HCT116 (cell line): Measurements from ENCODE around the gene FOXP1. TPM values are rescaled to one million over a fixed set of nuclear protein-coding genes. Genes with fewer than 3 reads are reported as not detected.

Source experiments
- ATAC-seq: fragments of 200-7000 bp; cut with Tn5 transposase; 2 replicates; pipeline ENCODE4 v1.9.1; 2020; ENCODE audit warnings: mild to moderate bottlenecking, moderate library complexity
- BruUV-seq: library from RNA; stranded (reverse); fragments of 400-500 nt; replicated peaks from 2 replicates; lab custom pipeline; 2021; lab: Mats Ljungman, UMichigan
- CTCF ChIA-PET: fragments of 300-600 bp; sonication (Branson Sonifier 250); formaldehyde crosslinking; loops from one replicate; lab custom pipeline; 2021; ENCODE audit warnings: antibody characterized with exemption; lab: Charles Lee
- POLR2A ChIA-PET: fragments of 300-600, 350-600 bp; sonication (Branson Sonifier 250); formaldehyde crosslinking; loops from one replicate; lab custom pipeline; 2021; ENCODE audit warnings: antibody characterized with exemption; lab: Charles Lee
- RAD21 ChIA-PET, 2 experiments: fragments of 300-600 bp; sonication (Branson Sonifier 250); formaldehyde crosslinking; loops; one replicate each; lab custom pipeline; 2023; ENCODE audit warnings: low total read pairs in 2 of 2; ENCODE audit not compliant: uncharacterized antibody in 2 of 2, unreplicated experiment in 2 of 2, low non-redundant PET in 1 of 2; lab: Charles Lee
- DNase-seq: peaks from one replicate; pipeline ENCODE4 v3.0.0-alpha.2; 2010; ENCODE audit warnings: low read depth, low spot score
- H2AFZ ChIP-seq: fragments of 200-600 bp; shearing (Covaris generic), sonication (generic); 2 replicates; pipeline ENCODE4 v1.6.1; 2017; ENCODE audit warnings: low read depth, mixed run types, mixed read lengths, antibody characterized with exemption, low read length; ENCODE audit not compliant: poor library complexity, severe bottlenecking
- H3K27ac ChIP-seq: 2 replicates; pipeline ENCODE4 v1.5.1; 2012; ENCODE audit warnings: low read depth, low read length
- H3K27me3 ChIP-seq: fragments of 200-600 bp; sonication (generic); 2 replicates; pipeline ENCODE4 v1.6.1; 2016; ENCODE audit warnings: mixed run types, low read length, mixed read lengths; ENCODE audit not compliant: insufficient read depth
- H3K36me3 ChIP-seq, 2 experiments: fragments of 200-500 bp in 1 of 2; fragments of 200-600 bp in 1 of 2; sonication (Bioruptor generic) in 1 of 2; sonication (generic) in 1 of 2; 2 replicates each; pipeline versions ENCODE4 v1.5.1 to v1.6.1; 2014 to 2016; ENCODE audit warnings: low read length in 2 of 2, inconsistent platforms in 1 of 2, mixed read lengths in 1 of 2, mixed run types in 1 of 2; ENCODE audit not compliant: insufficient read depth in 2 of 2, control insufficient read depth in 1 of 2
- H3K4me1 ChIP-seq, 2 experiments: fragments of 200-600 bp in 1 of 2; sonication (generic) in 1 of 2; 2 replicates each; pipeline versions ENCODE4 v1.5.1 to v1.6.1; 2012 to 2017; ENCODE audit warnings: low read length in 2 of 2, inconsistent platforms in 1 of 2, mild to moderate bottlenecking in 1 of 2, mixed read lengths in 1 of 2, mixed run types in 1 of 2, moderate library complexity in 1 of 2; ENCODE audit not compliant: insufficient read depth in 2 of 2, control insufficient read depth in 1 of 2
- H3K4me2 ChIP-seq: fragments of 200-600 bp; sonication (generic); 2 replicates; pipeline ENCODE4 v1.6.1; 2017; ENCODE audit warnings: mixed run types, low read length, mixed read lengths
- H3K4me3 ChIP-seq, 2 experiments: fragments of 200-600 bp in 1 of 2; sonication (generic) in 1 of 2; replicated peaks in 1 of 2; 2 replicates each; pipeline ENCODE4 v1.5.1; 2011 to 2016; ENCODE audit warnings: low read length in 2 of 2, control low read depth in 1 of 2, low read depth in 1 of 2, mild to moderate bottlenecking in 1 of 2, mixed read lengths in 1 of 2, mixed run types in 1 of 2
- H3K79me2 ChIP-seq: fragments of 200-600 bp; sonication (generic); 2 replicates; pipeline ENCODE4 v1.6.1; 2017; ENCODE audit warnings: mild to moderate bottlenecking, mixed run types, low read length, moderate library complexity, mixed read lengths; ENCODE audit not compliant: insufficient read depth
- H3K9ac ChIP-seq: fragments of 200-600 bp; sonication (generic); 2 replicates; pipeline ENCODE4 v1.6.1; 2016; ENCODE audit warnings: low read length, mixed read lengths
- H3K9me2 ChIP-seq: fragments of 200-600 bp; sonication (generic), shearing (Covaris generic); 2 replicates; pipeline ENCODE4 v1.6.1; 2017; ENCODE audit warnings: mixed run types, mild to moderate bottlenecking, moderate library complexity; ENCODE audit not compliant: insufficient read depth
- H3K9me3 ChIP-seq, 2 experiments: fragments of 200-500 bp in 1 of 2; fragments of 200-600 bp in 1 of 2; sonication (Bioruptor generic) in 1 of 2; sonication (generic) in 1 of 2; 2 replicates each; pipeline ENCODE4 v1.6.1; 2014 to 2017; ENCODE audit warnings: low read length in 2 of 2, mixed read lengths in 2 of 2, inconsistent platforms in 1 of 2, low read depth in 1 of 2, mild to moderate bottlenecking in 1 of 2, mixed run types in 1 of 2, moderate library complexity in 1 of 2; ENCODE audit not compliant: control insufficient read depth in 1 of 2, insufficient read depth in 1 of 2
- H4K20me1 ChIP-seq: fragments of 200-600 bp; sonication (generic), shearing (Covaris generic); 2 replicates; pipeline ENCODE4 v1.6.1; 2017; ENCODE audit warnings: mixed run types, mild to moderate bottlenecking, moderate library complexity; ENCODE audit not compliant: insufficient read depth
- CTCF ChIP-seq, 3 experiments: fragments of 200-600 bp in 1 of 3; sonication (generic) in 1 of 3; IDR thresholded peaks in 2 of 3; conservative IDR thresholded peaks in 1 of 3; 2 replicates each; pipeline ENCODE4 v1.5.1; 2012 to 2017; ENCODE audit warnings: low read depth in 2 of 3, low read length in 2 of 3, antibody characterized with exemption in 1 of 3, borderline replicate concordance in 1 of 3, control low read depth in 1 of 3, mild to moderate bottlenecking in 1 of 3, mixed read lengths in 1 of 3, mixed run types in 1 of 3, moderate library complexity in 1 of 3; ENCODE audit not compliant: insufficient read depth in 1 of 3
- ELF1 ChIP-seq: IDR thresholded peaks from 2 replicates; pipeline ENCODE4 v1.6.1; 2012; ENCODE audit warnings: low read depth, borderline replicate concordance
- EZH2phosphoT487 ChIP-seq: fragments of 200-600 bp; IDR thresholded peaks from 2 replicates; pipeline ENCODE4 v1.6.1; 2018; ENCODE audit warnings: antibody characterized with exemption, borderline replicate concordance
- FOSL1 ChIP-seq: IDR thresholded peaks from 2 replicates; pipeline ENCODE4 v1.6.1; 2012; ENCODE audit warnings: low read depth
- POLR2A ChIP-seq: IDR thresholded peaks from 2 replicates; pipeline ENCODE4 v1.7.0; 2011; ENCODE audit warnings: borderline replicate concordance; ENCODE audit not compliant: insufficient read depth, insufficient read length; ENCODE audit errors: extremely low read depth
- POLR2AphosphoS5 ChIP-seq: IDR thresholded peaks from 2 replicates; pipeline ENCODE4 v1.6.1; 2011; ENCODE audit warnings: mild to moderate bottlenecking, low read depth, low read length, moderate library complexity
- ZFX ChIP-seq: fragments of 450-650 bp; IDR thresholded peaks from 2 replicates; pipeline ENCODE4 v1.6.1; 2017
- ZNF274 ChIP-seq: fragments of 200-500 bp; sonication (Bioruptor generic); IDR thresholded peaks from 2 replicates; pipeline ENCODE4 v1.6.1; 2014; ENCODE audit warnings: mild to moderate bottlenecking, low read depth, low read length, inconsistent platforms
- intact Hi-C: fragments of 100-400 bp; cut with micrococcal nuclease; formaldehyde crosslinking; loops from 2 replicates; pipeline ENCODE4 v1.10.0; 2022
- total RNA-seq: library from RNA; stranded (reverse); gene quantifications from one replicate; pipeline ENCODE4 v1.2.1, GENCODE V29; 2021; ENCODE audit not compliant: unreplicated experiment

FOXP1 gene
- total RNA-seq, 1 experiment from 2014 or later: 11.4 TPM

- TF ChIP-seq ZNF274 (no peak), ZFX (no peak), ELF1 (no peak), CTCF (IDR thresholded peaks at IDR 0.05 in 2 of 3, conservative IDR thresholded peaks at IDR 0.05 in 1 of 3; ENCODE audit: borderline replicate concordance in 1 of 3, insufficient read depth in 1 of 3, low read depth in 2 of 3, low read length in 2 of 3) (no peak), FOSL1 (no peak), EZH2phosphoT487 (no peak)
- TF ChIP-seq, all 23 proteins: peak for 0
Observed at GRCh38 chr3:71494212-71494611, 89.3 kb downstream of the FOXP1 start (continued).

- Histone ChIP-seq H4K20me1 (no peaks in the 10 kb centered on the region), H3K9ac (no peak overlapping the region), H3K79me2 (no peaks in the 10 kb centered on the region), H3K9me2 (no peaks in the 10 kb centered on the region), H3K4me1 (peaks cover 0 to 7% of the 10 kb centered on the region in 2 experiments; a peak in 1 of 4 replicates), H3K36me3 (no peaks in the 10 kb centered on the region), H3K4me2 (no peak overlapping the region), H3K4me3 (no peak overlapping the region), H2AFZ (no peak overlapping the region), H3K9me3 (no peaks in the 10 kb centered on the region), H3K27me3 (no peaks in the 10 kb centered on the region), H3K27ac (no peak overlapping the region)
- no peak for TF ChIP-seq POLR2AphosphoS5
- no peak for TF ChIP-seq POLR2A
- no peak for TF ChIP-seq ELF1
- CTCF ChIA-PET: no interaction called here
- ATAC-seq (no peak), DNase-seq (no peak)
- RAD21 ChIA-PET: no interaction called here
- POLR2A ChIA-PET: no interaction called here
- no TSS peak for BruUV-seq
- intact Hi-C loops: no loop called here
Observed at GRCh38 chr3:71492974-71493771, 90.4 kb downstream of the FOXP1 start.
